ENCODE results near the gene ARL6.

Gene ARL6

GRCh38 chr3:97764407-97765238 is at the start of gene ARL6:
Gene ARL6, plus strand, starts transcription at chr3:97764758. Its CDS starts 3,350 bp downstream, at chr3:97768108.
- peak; percentile 54 to 61 for DNase-seq (ENCODE audit: low read depth in 2 of 2)

GRCh38 chr3:97719156-97719821 is 45.3 kb upstream of the ARL6 start:
- DNase-seq (ENCODE audit: low read depth in 2 of 2) = peak; percentile 21 to 49

- DNase-seq (ENCODE audit: low read depth in 2 of 2) = no peak
Observed at GRCh38 chr3:97720417-97720816, 44.1 kb upstream of the ARL6 start.

GRCh38 chr3:97721446-97721845 is 43.1 kb upstream of the ARL6 start:
- DNase-seq (ENCODE audit: low read depth in 2 of 2) = no peak

- DNase-seq (ENCODE audit: low read depth in 2 of 2) = no peak
Observed at GRCh38 chr3:97736928-97737327, 27.6 kb upstream of the ARL6 start.

- DNase-seq (ENCODE audit: low read depth in 2 of 2) = no peak
Observed at GRCh38 chr3:97738761-97739160, 25.8 kb upstream of the ARL6 start.

GRCh38 chr3:97742036-97742435 is 22.5 kb upstream of the ARL6 start:
- DNase-seq (ENCODE audit: low read depth in 2 of 2) = no peak

- DNase-seq (ENCODE audit: low read depth in 2 of 2) = no peak
Observed at GRCh38 chr3:97744289-97744688, 20.3 kb upstream of the ARL6 start.

GRCh38 chr3:97763586-97764406 is 762 bp upstream of the ARL6 start:
- DNase-seq (ENCODE audit: low read depth in 2 of 2) = no peak

- DNase-seq (ENCODE audit: low read depth in 2 of 2) = no peak
Observed at GRCh38 chr3:97765336-97765735, 778 bp downstream of the ARL6 start.

- DNase-seq (ENCODE audit: low read depth in 2 of 2) = no peak
Observed at GRCh38 chr3:97772926-97773325, 8.4 kb downstream of the ARL6 start.

GRCh38 chr3:97778152-97778551 is 13.6 kb downstream of the ARL6 start:
- DNase-seq (ENCODE audit: low read depth in 2 of 2) = no peak

- DNase-seq (ENCODE audit: low read depth in 2 of 2) = no peak
Observed at GRCh38 chr3:97793420-97794019, 29.0 kb downstream of the ARL6 start.

GRCh38 chr3:97795951-97796350 is 31.4 kb downstream of the ARL6 start:
- no peak for DNase-seq (ENCODE audit: low read depth in 2 of 2)

GRCh38 chr3:97804471-97804870 is 39.9 kb downstream of the ARL6 start:
- DNase-seq (ENCODE audit: low read depth in 2 of 2) = no peak

- DNase-seq (ENCODE audit: low read depth in 2 of 2) = no peak
Observed at GRCh38 chr3:97810779-97811390, 46.3 kb downstream of the ARL6 start.

- DNase-seq (ENCODE audit: low read depth in 2 of 2) = no peak
Observed at GRCh38 chr3:97815149-97815917, 50.8 kb downstream of the ARL6 start.

- DNase-seq (ENCODE audit: low read depth in 2 of 2) = no peak
Observed at GRCh38 chr3:97816811-97817210, 52.3 kb downstream of the ARL6 start.

- DNase-seq (ENCODE audit: low read depth in 2 of 2) = no peak
Observed at GRCh38 chr3:97817965-97818364, 53.4 kb downstream of the ARL6 start.

- no peak for DNase-seq (ENCODE audit: low read depth in 2 of 2)
Observed at GRCh38 chr3:97820780-97821179, 56.2 kb downstream of the ARL6 start.
